NOMO-1 (cell line): ENCODE results near the gene WNK2.
A peak's percentile ranks its signal among the peaks of the same experiment; 100 is the strongest.

Experiments used
- DNase-seq, 2 experiments: peaks; one replicate each; lab custom pipeline; 2025; ENCODE audit not compliant: unreplicated experiment in 2 of 2; lab: John Stamatoyannopoulos, UW

WNK2 gene

GRCh38 chr9:93303806-93304573 is 120.1 kb downstream of the WNK2 start:
- no peak for DNase-seq

- no peak for DNase-seq
Observed at GRCh38 chr9:93304574-93305496, 120.9 kb downstream of the WNK2 start.

- DNase-seq, result peak in 1 of 2 experiments; percentile 59
Observed at GRCh38 chr9:93305497-93306020, 121.6 kb downstream of the WNK2 start.

GRCh38 chr9:93306081-93306480 is 122.1 kb downstream of the WNK2 start:
- DNase-seq, result no peak

GRCh38 chr9:93306579-93307091 is 122.7 kb downstream of the WNK2 start:
- no peak for DNase-seq

- no peak for DNase-seq
Observed at GRCh38 chr9:93307468-93308157, 123.7 kb downstream of the WNK2 start.

- DNase-seq, result no peak
Observed at GRCh38 chr9:93308158-93308602, 124.2 kb downstream of the WNK2 start.

GRCh38 chr9:93308676-93309075 is 124.7 kb downstream of the WNK2 start:
- DNase-seq, result no peak

- DNase-seq, result no peak
Observed at GRCh38 chr9:93309889-93310425, 126.0 kb downstream of the WNK2 start.

- no peak for DNase-seq
Observed at GRCh38 chr9:93315118-93315517, 131.2 kb downstream of the WNK2 start.

GRCh38 chr9:93315960-93316359 is 132.0 kb downstream of the WNK2 start:
- no peak for DNase-seq

- no peak for DNase-seq
Observed at GRCh38 chr9:93316726-93317494, 133.0 kb downstream of the WNK2 start.

GRCh38 chr9:93317495-93318094 is 133.7 kb downstream of the WNK2 start:
- DNase-seq, result no peak

- DNase-seq, result no peak
Observed at GRCh38 chr9:93318480-93318879, 134.5 kb downstream of the WNK2 start.

- DNase-seq, result no peak
Observed at GRCh38 chr9:93319301-93319991, 135.5 kb downstream of the WNK2 start.

- DNase-seq, result no peak
Observed at GRCh38 chr9:93319992-93320500, 136.1 kb downstream of the WNK2 start.

GRCh38 chr9:93320591-93321219 is 136.8 kb downstream of the WNK2 start:
- no peak for DNase-seq

GRCh38 chr9:93321220-93321610 is 137.3 kb downstream of the WNK2 start:
- DNase-seq, result no peak
